ENCODE measurements around the gene CDKN1A. TPM values are rescaled to one million over a fixed set of nuclear protein-coding genes. Genes with fewer than 3 reads are reported as not detected.

The CDKN1A gene
- total RNA-seq, 1 experiment from 2014 or later: 17.4 TPM

GRCh38 chr6:36698871-36699271 is 20.4 kb downstream of the CDKN1A start:
- no CpG with 5 or more reads among the region's 8 CpGs for WGBS (ENCODE audit: extremely low coverage, insufficient read length, low lambda C conversion rate)
- H4K20me1 ChIP-seq (ENCODE audit: control insufficient read depth, insufficient read depth, insufficient read length): no peaks in the 10 kb centered on the region
- H3K27me3 ChIP-seq (ENCODE audit: insufficient read depth, low read length): no peaks in the 10 kb centered on the region
- Mint-ChIP-seq H3K27ac (no peak overlapping the region), H3K36me3 (ENCODE audit: insufficient read depth in 1 of 3, low read depth in 3 of 3) (no peaks in the 10 kb centered on the region), H3K4me1 (no peaks in the 10 kb centered on the region), H3K9me3 (no peaks in the 10 kb centered on the region), H3K4me3 (no peak overlapping the region), H3K27me3 (ENCODE audit: low read depth) (peaks cover 3% of the 10 kb centered on the region; the same call in 1 of the 2 replicates)
- H3K79me1 ChIP-seq (ENCODE audit: insufficient read depth, low read depth, low read length, poor library complexity, severe bottlenecking): no peaks in the 10 kb centered on the region
- H2BK120ac ChIP-seq (ENCODE audit: low read depth, low read length, poor library complexity, severe bottlenecking): no peak overlapping the region
- H3K9ac ChIP-seq (ENCODE audit: extremely low read depth, insufficient read length, low read length): no peak overlapping the region
- no peak overlapping the region for H3K4me2 ChIP-seq (ENCODE audit: insufficient read depth, insufficient read length, low read length)
- no peaks in the 10 kb centered on the region for H3K9me3 ChIP-seq (ENCODE audit: control insufficient read depth, low read depth, low read length)
- H3K23me2 ChIP-seq (ENCODE audit: insufficient read length, low read depth, low read length, poor library complexity, severe bottlenecking): no peaks in the 10 kb centered on the region
- H3K56ac ChIP-seq (ENCODE audit: insufficient read length, low read depth, low read length): no peak overlapping the region
- no peak for TF ChIP-seq CTCF (conservative IDR thresholded peaks at IDR 0.05)
- no peak overlapping the region for H2BK20ac ChIP-seq (ENCODE audit: low read depth, low read length, poor library complexity, severe bottlenecking)
- no peak overlapping the region for H4K5ac ChIP-seq (ENCODE audit: insufficient read length, low read depth, low read length)
- H2BK15ac ChIP-seq (ENCODE audit: low read depth, low read length): no peak overlapping the region
- no peak overlapping the region for H3K4ac ChIP-seq (ENCODE audit: low read depth, low read length)
- H3K23ac ChIP-seq (ENCODE audit: insufficient read length, low read depth, low read length): no peak overlapping the region
- no peak overlapping the region for H3T11ph ChIP-seq (ENCODE audit: low read length)
- H2BK5ac ChIP-seq (ENCODE audit: insufficient read length, low read length): no peak overlapping the region
- H2AFZ ChIP-seq (ENCODE audit: low read length): no peak overlapping the region
- no peaks in the 10 kb centered on the region for H3K4me1 ChIP-seq (ENCODE audit: insufficient read depth, low read length)
- no peak overlapping the region for H2AK5ac ChIP-seq (ENCODE audit: insufficient read length, low read length)
- H3K27ac ChIP-seq (ENCODE audit: insufficient read length, low read depth, low read length): no peak overlapping the region
- H3K18ac ChIP-seq (ENCODE audit: insufficient read length, low read depth, low read length): no peak overlapping the region
- H4K8ac ChIP-seq (replicated peaks; ENCODE audit: insufficient read length, low read depth, low read length): no peak overlapping the region
- H2BK12ac ChIP-seq (ENCODE audit: insufficient read length, low read depth, low read length): no peak overlapping the region
- H3K79me2 ChIP-seq (ENCODE audit: insufficient read depth, low read length): no peaks in the 10 kb centered on the region
- H3K14ac ChIP-seq (ENCODE audit: insufficient read depth, low read length): no peak overlapping the region; the same call in 1 of the 2 replicates
- no peak overlapping the region for H4K91ac ChIP-seq (ENCODE audit: insufficient read length, low read depth, low read length)
- DNase-seq: no peak

All from H9 (cell line).